HEK293 (cell line): ENCODE measurements around the gene ADSL.

Experiments used
- CTCF ChIA-PET: fragments of 350-600 bp; formaldehyde crosslinking; extraction: SDS; loops from one replicate; lab custom pipeline; 2021; ENCODE audit warnings: antibody characterized with exemption; lab: Yijun Ruan, JAX
- POLR2A ChIA-PET: fragments of 300-600 bp; formaldehyde crosslinking; extraction: SDS; loops from one replicate; lab custom pipeline; 2020; ENCODE audit warnings: antibody characterized with exemption, inconsistent platforms; lab: Yijun Ruan, JAX
- H3K27ac ChIP-seq: fragments of 200-500 bp; sonication (Bioruptor generic); 2 replicates; pipeline ENCODE4 v1.5.1; 2014; ENCODE audit warnings: low read depth, low read length, control low read depth, inconsistent platforms; ENCODE audit errors: extremely low read depth
- H3K36me3 ChIP-seq, 2 experiments: fragments of 200-500 bp in 1 of 2; sonication (Bioruptor generic) in 1 of 2; 1 replicate in 1 of 2; 2 replicates in 1 of 2; pipeline ENCODE4 v1.5.1; 2014 to 2017; ENCODE audit warnings: inconsistent platforms in 2 of 2, low read length in 2 of 2; ENCODE audit not compliant: control insufficient read depth in 2 of 2, insufficient read depth in 1 of 2
- H3K4me1 ChIP-seq: fragments of 200-500 bp; sonication (Bioruptor generic); 2 replicates; pipeline ENCODE4 v1.5.1; 2014; ENCODE audit warnings: mild to moderate bottlenecking, low read length, inconsistent platforms; ENCODE audit not compliant: control insufficient read depth, insufficient read depth
- H3K4me3 ChIP-seq: 2 replicates; pipeline ENCODE4 v1.5.1; 2011; ENCODE audit warnings: low read depth, mild to moderate bottlenecking, control low read depth, low read length, moderate library complexity
- H3K9me3 ChIP-seq: fragments of 200-500 bp; sonication (Bioruptor generic); 2 replicates; pipeline ENCODE4 v1.5.1; 2014; ENCODE audit warnings: low read depth, low read length, inconsistent platforms; ENCODE audit not compliant: control insufficient read depth, insufficient read depth
- GLIS2 ChIP-seq: fragments of 450-650 bp; formaldehyde crosslinking; IDR thresholded peaks from 2 replicates; pipeline ENCODE4 v1.5.1; 2016; ENCODE audit warnings: missing biosample characterization, missing genetic modification characterization
- HOXC10 ChIP-seq: sonication (generic); formaldehyde crosslinking; IDR thresholded peaks from 2 replicates; pipeline ENCODE4 v1.8.1; 2023; ENCODE audit warnings: mild to moderate bottlenecking, missing genetic modification reagents
- HOXD13 ChIP-seq: sonication (generic); formaldehyde crosslinking; IDR thresholded peaks from 2 replicates; pipeline ENCODE4 v1.8.0; 2022; ENCODE audit warnings: missing genetic modification reagents, borderline replicate concordance
- KLF1 ChIP-seq: fragments of 450-650 bp; formaldehyde crosslinking; IDR thresholded peaks from 2 replicates; pipeline ENCODE4 v1.5.1; 2016; ENCODE audit warnings: missing biosample characterization, missing genetic modification characterization
- KLF8 ChIP-seq: fragments of 450-650 bp; formaldehyde crosslinking; IDR thresholded peaks from 2 replicates; pipeline ENCODE4 v1.5.1; 2016; ENCODE audit warnings: missing biosample characterization, missing genetic modification characterization
- SALL2 ChIP-seq: fragments of 450-650 bp; formaldehyde crosslinking; IDR thresholded peaks from 2 replicates; pipeline ENCODE4 v1.5.0; 2017; ENCODE audit warnings: missing biosample characterization, mild to moderate bottlenecking, missing genetic modification characterization, borderline replicate concordance
- SCRT2 ChIP-seq: fragments of 450-650 bp; formaldehyde crosslinking; IDR thresholded peaks from 2 replicates; pipeline ENCODE4 v1.5.1; 2016; ENCODE audit warnings: missing biosample characterization, missing genetic modification characterization
- TRIM28 ChIP-seq: IDR thresholded peaks from 2 replicates; pipeline ENCODE4 v1.6.1; 2011; ENCODE audit warnings: low read length, control low read depth, borderline replicate concordance
- WT1 ChIP-seq: fragments of 450-650 bp; formaldehyde crosslinking; IDR thresholded peaks from 2 replicates; pipeline ENCODE4 v1.5.1; 2016; ENCODE audit warnings: missing biosample characterization, missing genetic modification characterization
- ZBTB17 ChIP-seq: fragments of 450-650 bp; formaldehyde crosslinking; IDR thresholded peaks from 2 replicates; pipeline ENCODE4 v1.5.1; 2016; ENCODE audit warnings: missing biosample characterization, missing genetic modification characterization
- ZFP3 ChIP-seq: fragments of 450-650 bp; formaldehyde crosslinking; IDR thresholded peaks from 2 replicates; pipeline ENCODE4 v1.5.1; 2016; ENCODE audit warnings: low read depth, missing biosample characterization, missing genetic modification characterization
- ZNF157 ChIP-seq: fragments of 450-650 bp; formaldehyde crosslinking; IDR thresholded peaks from 2 replicates; pipeline ENCODE4 v1.5.1; 2016; ENCODE audit warnings: missing biosample characterization, missing genetic modification characterization
- ZNF16 ChIP-seq: fragments of 450-650 bp; formaldehyde crosslinking; IDR thresholded peaks from 2 replicates; pipeline ENCODE4 v1.5.1; 2016; ENCODE audit warnings: low read depth, missing biosample characterization, missing genetic modification characterization
- ZNF174 ChIP-seq: fragments of 450-650 bp; formaldehyde crosslinking; IDR thresholded peaks from 2 replicates; pipeline ENCODE4 v1.5.0; 2017; ENCODE audit warnings: missing biosample characterization, mild to moderate bottlenecking, missing genetic modification characterization
- ZNF175 ChIP-seq: fragments of 450-650 bp; formaldehyde crosslinking; IDR thresholded peaks from 2 replicates; pipeline ENCODE4 v1.5.1; 2016; ENCODE audit warnings: missing biosample characterization, missing genetic modification characterization
- ZNF19 ChIP-seq: fragments of 450-650 bp; formaldehyde crosslinking; IDR thresholded peaks from 2 replicates; pipeline ENCODE4; 2016; ENCODE audit warnings: missing biosample characterization, missing genetic modification characterization, low read depth
- ZNF214 ChIP-seq: fragments of 450-650 bp; formaldehyde crosslinking; IDR thresholded peaks from 2 replicates; pipeline ENCODE4 v1.5.1; 2017; ENCODE audit warnings: missing biosample characterization, mild to moderate bottlenecking, missing genetic modification characterization, borderline replicate concordance
- ZNF292 ChIP-seq: fragments of 450-650 bp; formaldehyde crosslinking; IDR thresholded peaks from 2 replicates; pipeline ENCODE4 v1.5.1; 2016; ENCODE audit warnings: low read depth, missing biosample characterization, missing genetic modification characterization, borderline replicate concordance
- ZNF335 ChIP-seq: fragments of 450-650 bp; formaldehyde crosslinking; conservative IDR thresholded peaks from 2 replicates; pipeline ENCODE4 v1.5.1; 2016; ENCODE audit warnings: missing biosample characterization, missing genetic modification characterization
- ZNF354C ChIP-seq: fragments of 450-650 bp; formaldehyde crosslinking; IDR thresholded peaks from 2 replicates; pipeline ENCODE4 v1.5.1; 2016; ENCODE audit warnings: missing biosample characterization, missing genetic modification characterization, low read depth, borderline replicate concordance
- ZNF423 ChIP-seq: fragments of 450-650 bp; formaldehyde crosslinking; IDR thresholded peaks from 2 replicates; pipeline ENCODE4 v1.5.1; 2016; ENCODE audit warnings: missing biosample characterization, missing genetic modification characterization
- ZNF426 ChIP-seq: fragments of 450-650 bp; formaldehyde crosslinking; IDR thresholded peaks from 2 replicates; pipeline ENCODE4 v1.5.1; 2017; ENCODE audit warnings: missing biosample characterization, missing genetic modification characterization, mild to moderate bottlenecking, inconsistent platforms, moderate library complexity
- ZNF433 ChIP-seq: fragments of 450-650 bp; formaldehyde crosslinking; IDR thresholded peaks from 2 replicates; pipeline ENCODE4 v1.5.1; 2016; ENCODE audit warnings: missing biosample characterization, missing genetic modification characterization, low read depth
- ZNF514 ChIP-seq: fragments of 450-650 bp; formaldehyde crosslinking; IDR thresholded peaks from 2 replicates; pipeline ENCODE4 v1.5.1; 2016; ENCODE audit warnings: missing biosample characterization, missing genetic modification characterization
- ZNF521 ChIP-seq: fragments of 450-650 bp; formaldehyde crosslinking; IDR thresholded peaks from 2 replicates; pipeline ENCODE4 v1.5.1; 2017; ENCODE audit warnings: missing biosample characterization, mild to moderate bottlenecking, missing genetic modification characterization
- ZNF558 ChIP-seq: fragments of 450-650 bp; formaldehyde crosslinking; IDR thresholded peaks from 2 replicates; pipeline ENCODE4 v1.5.1; 2016; ENCODE audit warnings: missing biosample characterization, missing genetic modification characterization
- ZNF629 ChIP-seq: fragments of 450-650 bp; formaldehyde crosslinking; IDR thresholded peaks from 2 replicates; pipeline ENCODE4 v1.5.1; 2017; ENCODE audit warnings: missing biosample characterization, missing genetic modification characterization
- ZNF677 ChIP-seq: fragments of 450-650 bp; IDR thresholded peaks from 2 replicates; pipeline ENCODE4 v1.5.0; 2018; ENCODE audit warnings: missing biosample characterization, mild to moderate bottlenecking, missing genetic modification characterization, moderate library complexity
- ZSCAN18 ChIP-seq: fragments of 450-650 bp; formaldehyde crosslinking; IDR thresholded peaks from 2 replicates; pipeline ENCODE4 v1.5.1; 2016; ENCODE audit warnings: missing biosample characterization, missing genetic modification characterization
- TF ChIP-seq, protein P1 (sequence below): fragments of 450-650 bp; formaldehyde crosslinking; IDR thresholded peaks from 2 replicates; pipeline ENCODE4 v1.5.1; 2016; ENCODE audit warnings: missing biosample characterization, missing genetic modification characterization
- TF ChIP-seq, protein P2 (sequence below): fragments of 450-650 bp; formaldehyde crosslinking; IDR thresholded peaks from 2 replicates; pipeline ENCODE4 v1.5.1; 2016; ENCODE audit warnings: missing biosample characterization, missing genetic modification characterization

The ADSL gene

GRCh38 chr22:40413873-40414272, 67.6 kb downstream of the ADSL start:
- CTCF ChIA-PET: interaction anchor here (0.6 to 0.9 kb wide), 2 partner anchors 19 to 232 kb away, joined by 3 read pairs; no protein-coding TSS in a partner anchor
- Histone ChIP-seq H3K27ac (no peak overlapping the region), H3K4me1 (no peaks in the 10 kb centered on the region), H3K9me3 (no peaks in the 10 kb centered on the region), H3K36me3 (peaks cover 0 to 68% of the 10 kb centered on the region in 2 experiments; a peak in 2 of 3 replicates), H3K4me3 (no peak overlapping the region)
- POLR2A ChIA-PET: no interaction called here
- TF ChIP-seq KLF1 (tag by site-specific recombination): no peak
- TF ChIP-seq ZNF677: no peak
- no peak for TF ChIP-seq KLF8 (tag by site-specific recombination)
- no peak for TF ChIP-seq ZSCAN18
- TF ChIP-seq ZNF175 (tag by site-specific recombination): no peak
- no peak for TF ChIP-seq HOXC10
- TF ChIP-seq, protein P1, sequence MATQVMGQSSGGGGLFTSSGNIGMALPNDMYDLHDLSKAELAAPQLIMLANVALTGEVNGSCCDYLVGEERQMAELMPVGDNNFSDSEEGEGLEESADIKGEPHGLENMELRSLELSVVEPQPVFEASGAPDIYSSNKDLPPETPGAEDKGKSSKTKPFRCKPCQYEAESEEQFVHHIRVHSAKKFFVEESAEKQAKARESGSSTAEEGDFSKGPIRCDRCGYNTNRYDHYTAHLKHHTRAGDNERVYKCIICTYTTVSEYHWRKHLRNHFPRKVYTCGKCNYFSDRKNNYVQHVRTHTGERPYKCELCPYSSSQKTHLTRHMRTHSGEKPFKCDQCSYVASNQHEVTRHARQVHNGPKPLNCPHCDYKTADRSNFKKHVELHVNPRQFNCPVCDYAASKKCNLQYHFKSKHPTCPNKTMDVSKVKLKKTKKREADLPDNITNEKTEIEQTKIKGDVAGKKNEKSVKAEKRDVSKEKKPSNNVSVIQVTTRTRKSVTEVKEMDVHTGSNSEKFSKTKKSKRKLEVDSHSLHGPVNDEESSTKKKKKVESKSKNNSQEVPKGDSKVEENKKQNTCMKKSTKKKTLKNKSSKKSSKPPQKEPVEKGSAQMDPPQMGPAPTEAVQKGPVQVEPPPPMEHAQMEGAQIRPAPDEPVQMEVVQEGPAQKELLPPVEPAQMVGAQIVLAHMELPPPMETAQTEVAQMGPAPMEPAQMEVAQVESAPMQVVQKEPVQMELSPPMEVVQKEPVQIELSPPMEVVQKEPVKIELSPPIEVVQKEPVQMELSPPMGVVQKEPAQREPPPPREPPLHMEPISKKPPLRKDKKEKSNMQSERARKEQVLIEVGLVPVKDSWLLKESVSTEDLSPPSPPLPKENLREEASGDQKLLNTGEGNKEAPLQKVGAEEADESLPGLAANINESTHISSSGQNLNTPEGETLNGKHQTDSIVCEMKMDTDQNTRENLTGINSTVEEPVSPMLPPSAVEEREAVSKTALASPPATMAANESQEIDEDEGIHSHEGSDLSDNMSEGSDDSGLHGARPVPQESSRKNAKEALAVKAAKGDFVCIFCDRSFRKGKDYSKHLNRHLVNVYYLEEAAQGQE (tag by site-specific recombination): no peak
- TF ChIP-seq ZNF426 (tag by site-specific recombination): no peak
- TF ChIP-seq SALL2 (tag by site-specific recombination): no peak
- TF ChIP-seq, protein P2, sequence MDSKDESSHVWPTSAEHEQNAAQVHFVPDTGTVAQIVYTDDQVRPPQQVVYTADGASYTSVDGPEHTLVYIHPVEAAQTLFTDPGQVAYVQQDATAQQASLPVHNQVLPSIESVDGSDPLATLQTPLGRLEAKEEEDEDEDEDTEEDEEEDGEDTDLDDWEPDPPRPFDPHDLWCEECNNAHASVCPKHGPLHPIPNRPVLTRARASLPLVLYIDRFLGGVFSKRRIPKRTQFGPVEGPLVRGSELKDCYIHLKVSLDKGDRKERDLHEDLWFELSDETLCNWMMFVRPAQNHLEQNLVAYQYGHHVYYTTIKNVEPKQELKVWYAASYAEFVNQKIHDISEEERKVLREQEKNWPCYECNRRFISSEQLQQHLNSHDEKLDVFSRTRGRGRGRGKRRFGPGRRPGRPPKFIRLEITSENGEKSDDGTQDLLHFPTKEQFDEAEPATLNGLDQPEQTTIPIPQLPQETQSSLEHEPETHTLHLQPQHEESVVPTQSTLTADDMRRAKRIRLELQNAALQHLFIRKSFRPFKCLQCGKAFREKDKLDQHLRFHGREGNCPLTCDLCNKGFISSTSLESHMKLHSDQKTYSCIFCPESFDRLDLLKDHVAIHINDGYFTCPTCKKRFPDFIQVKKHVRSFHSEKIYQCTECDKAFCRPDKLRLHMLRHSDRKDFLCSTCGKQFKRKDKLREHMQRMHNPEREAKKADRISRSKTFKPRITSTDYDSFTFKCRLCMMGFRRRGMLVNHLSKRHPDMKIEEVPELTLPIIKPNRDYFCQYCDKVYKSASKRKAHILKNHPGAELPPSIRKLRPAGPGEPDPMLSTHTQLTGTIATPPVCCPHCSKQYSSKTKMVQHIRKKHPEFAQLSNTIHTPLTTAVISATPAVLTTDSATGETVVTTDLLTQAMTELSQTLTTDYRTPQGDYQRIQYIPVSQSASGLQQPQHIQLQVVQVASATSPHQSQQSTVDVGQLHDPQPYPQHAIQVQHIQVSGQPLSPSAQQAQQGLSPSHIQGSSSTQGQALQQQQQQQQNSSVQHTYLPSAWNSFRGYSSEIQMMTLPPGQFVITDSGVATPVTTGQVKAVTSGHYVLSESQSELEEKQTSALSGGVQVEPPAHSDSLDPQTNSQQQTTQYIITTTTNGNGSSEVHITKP: no peak
- TF ChIP-seq ZNF214 (tag by site-specific recombination): no peak
- TF ChIP-seq ZNF423 (tag by site-specific recombination): no peak
- TF ChIP-seq ZNF433 (tag by site-specific recombination): no peak
- no peak for TF ChIP-seq ZNF521 (tag by site-specific recombination)
- TF ChIP-seq HOXD13: no peak
- TF ChIP-seq ZFP3 (tag by site-specific recombination): no peak

- H3K4me3 ChIP-seq: no peak overlapping the region
- no peaks in the 10 kb centered on the region for H3K4me1 ChIP-seq
- POLR2A ChIA-PET: interaction anchor here (0.8 kb wide), 1 partner anchor 42 kb away, joined by 3 read pairs; no protein-coding TSS in a partner anchor
- CTCF ChIA-PET: interaction anchor here (0.6 to 0.9 kb wide), 2 partner anchors 18 to 231 kb away, joined by 3 read pairs; no protein-coding TSS in a partner anchor
- no peaks in the 10 kb centered on the region for H3K9me3 ChIP-seq
- H3K36me3 ChIP-seq: peaks cover 0 to 68% of the 10 kb centered on the region in 2 experiments; a peak in 2 of 3 replicates
- H3K27ac ChIP-seq: no peak overlapping the region
- TF ChIP-seq SCRT2 (no peak), ZNF354C (tag by site-specific recombination) (no peak), ZNF629 (tag by site-specific recombination) (no peak), ZNF174 (tag by site-specific recombination) (no peak), GLIS2 (no peak), ZNF514 (tag by site-specific recombination) (no peak), ZNF558 (tag by site-specific recombination) (no peak), ZNF292 (no peak), WT1 (tag by site-specific recombination) (no peak), TRIM28 (no peak), ZBTB17 (tag by site-specific recombination) (no peak), ZNF335 (tag by site-specific recombination) (no peak), ZNF157 (tag by site-specific recombination) (no peak), ZNF16 (tag by site-specific recombination) (no peak), ZNF19 (tag by site-specific recombination) (no peak)
These were observed 68.0 kb downstream of the ADSL start for GRCh38 chr22:40414311-40414710.
